Caco-2 (cell line): ENCODE measurements around the gene NFKB1. TPM values are rescaled to one million over a fixed set of nuclear protein-coding genes. Genes with fewer than 3 reads are reported as not detected.

Experiments used
- BruUV-seq: library from RNA; stranded (reverse); fragments of 400-500 nt; replicated peaks from 2 replicates; lab custom pipeline; 2021; lab: Mats Ljungman, UMichigan
- CTCF ChIA-PET: fragments of 300-600 bp; sonication (Branson Sonifier 250); formaldehyde crosslinking; loops from one replicate; lab custom pipeline; 2022; ENCODE audit warnings: antibody characterized with exemption; lab: Charles Lee
- POLR2A ChIA-PET: fragments of 300-600 bp; sonication (Branson Sonifier 250); formaldehyde crosslinking; loops from one replicate; lab custom pipeline; 2022; ENCODE audit warnings: antibody characterized with exemption; lab: Charles Lee
- DNase-seq, 2 experiments: peaks; one replicate each; pipeline versions ENCODE4 v3.0.0 to v3.0.0-alpha.2; 2020 to 2022
- H3K27me3 ChIP-seq: replicated peaks from 2 replicates; pipeline ENCODE4 v1.6.0; 2011; ENCODE audit warnings: low read length; ENCODE audit not compliant: control insufficient read depth, insufficient read depth
- H3K36me3 ChIP-seq: 2 replicates; pipeline ENCODE4 v1.5.1; 2011; ENCODE audit warnings: low read length; ENCODE audit not compliant: control insufficient read depth, insufficient read depth
- H3K4me1 ChIP-seq: fragments of 250-450 bp; sonication (Bioruptor Pico); 2 replicates; pipeline ENCODE4 v1.5.1; 2020; ENCODE audit warnings: mild to moderate bottlenecking
- H3K4me3 ChIP-seq: 2 replicates; pipeline ENCODE4 v1.5.1; 2011; ENCODE audit warnings: low read depth, mild to moderate bottlenecking, control low read depth, low read length
- H3K9me3 ChIP-seq: fragments of 250-450 bp; sonication (Bioruptor Pico); 2 replicates; pipeline ENCODE4 v1.5.1; 2020; ENCODE audit warnings: mild to moderate bottlenecking, moderate library complexity
- H3K27ac Mint-ChIP-seq: one replicate; pipeline ENCODE4 v1.8.0; 2022; ENCODE audit warnings: mixed read lengths; ENCODE audit not compliant: unreplicated experiment
- H3K27me3 Mint-ChIP-seq: one replicate; pipeline ENCODE4 v1.8.0; 2022; ENCODE audit warnings: mixed read lengths; ENCODE audit not compliant: insufficient read depth, unreplicated experiment
- H3K36me3 Mint-ChIP-seq: one replicate; pipeline ENCODE4 v1.8.0; 2022; ENCODE audit warnings: mild to moderate bottlenecking, mixed read lengths; ENCODE audit not compliant: insufficient read depth, unreplicated experiment
- H3K4me1 Mint-ChIP-seq: one replicate; pipeline ENCODE4 v1.8.0; 2022; ENCODE audit warnings: low read depth, mixed read lengths; ENCODE audit not compliant: unreplicated experiment
- H3K4me3 Mint-ChIP-seq: one replicate; pipeline ENCODE4 v1.8.0; 2022; ENCODE audit warnings: mild to moderate bottlenecking, moderate library complexity, mixed read lengths; ENCODE audit not compliant: unreplicated experiment
- H3K9me3 Mint-ChIP-seq: one replicate; pipeline ENCODE4 v1.8.0; 2022; ENCODE audit warnings: mixed read lengths; ENCODE audit not compliant: unreplicated experiment
- CTCF ChIP-seq, 2 experiments: fragments of 200-600 bp in 1 of 2; IDR thresholded peaks; 1 replicate in 1 of 2; 2 replicates in 1 of 2; pipeline versions ENCODE4 v1.5.1 to v1.8.0; 2011 to 2022; ENCODE audit warnings: antibody characterized with exemption in 1 of 2, control low read depth in 1 of 2, inconsistent platforms in 1 of 2, low read depth in 1 of 2, low read length in 1 of 2, mild to moderate bottlenecking in 1 of 2, moderate library complexity in 1 of 2; ENCODE audit not compliant: insufficient read depth in 1 of 2, severe bottlenecking in 1 of 2, unreplicated experiment in 1 of 2
- intact Hi-C: fragments of 100-400 bp; cut with micrococcal nuclease; formaldehyde crosslinking; loops from one replicate; pipeline ENCODE4 v1.10.0; 2022; ENCODE audit not compliant: unreplicated experiment
- total RNA-seq: library from RNA; stranded (reverse); gene quantifications from 2 replicates; pipeline ENCODE4 v1.2.3, GENCODE V29; 2022

Gene NFKB1
- total RNA-seq, 1 experiment from 2014 or later: 33.0 TPM

- no peak for TF ChIP-seq CTCF (IDR thresholded peaks at IDR 0.05; ENCODE audit: insufficient read depth in 1 of 2, low read depth in 1 of 2, low read length in 1 of 2, severe bottlenecking in 1 of 2, unreplicated experiment in 1 of 2)
- ChIA-PET POLR2A (no interaction called here), CTCF (no interaction called here)
- intact Hi-C loops: no loop called here
- Histone ChIP-seq H3K4me1 (no peaks in the 10 kb centered on the region), H3K4me3 (no peak overlapping the region), H3K36me3 (no peaks in the 10 kb centered on the region), H3K9me3 (no peaks in the 10 kb centered on the region), H3K27me3 (no peaks in the 10 kb centered on the region)
- Mint-ChIP-seq H3K36me3 (peaks cover 50% of the 10 kb centered on the region), H3K9me3 (no peaks in the 10 kb centered on the region), H3K27ac (no peak overlapping the region), H3K27me3 (no peaks in the 10 kb centered on the region), H3K4me1 (peaks cover 7% of the 10 kb centered on the region), H3K4me3 (no peak overlapping the region)
- no peak for DNase-seq
- no TSS peak for BruUV-seq
Measured at GRCh38 chr4:102665527-102665926, 164.4 kb downstream of the NFKB1 start.

Other genes starting within 250 kb of the NFKB1 start
- 14.1 and 15.5 TPM in 2 replicates for gene SLC39A8, start 155.9 kb upstream of the NFKB1 start, total RNA-seq